ENCODE results near the gene GALNT17.

DNA sequence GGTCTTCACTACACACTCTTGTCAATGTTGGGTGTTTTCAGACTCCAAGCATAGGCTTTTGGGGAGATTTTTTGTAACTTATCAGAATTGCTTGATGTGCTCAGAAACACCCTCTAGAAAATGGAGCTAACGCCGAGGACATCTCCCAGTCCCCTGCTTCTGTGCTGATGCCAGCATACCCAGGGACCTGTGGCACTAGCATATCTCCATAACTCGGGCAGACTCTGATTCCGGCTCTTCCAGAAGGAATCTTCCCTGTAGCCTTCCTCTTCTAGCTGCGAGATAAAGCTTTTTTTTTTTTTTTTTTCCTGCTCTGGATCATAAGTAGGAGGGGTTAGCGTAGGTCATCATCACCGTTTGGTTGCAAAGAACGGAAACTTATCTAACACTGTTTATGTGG, 434.4 kb downstream of the GALNT17 start:
- TF ChIP-seq, protein P1, sequence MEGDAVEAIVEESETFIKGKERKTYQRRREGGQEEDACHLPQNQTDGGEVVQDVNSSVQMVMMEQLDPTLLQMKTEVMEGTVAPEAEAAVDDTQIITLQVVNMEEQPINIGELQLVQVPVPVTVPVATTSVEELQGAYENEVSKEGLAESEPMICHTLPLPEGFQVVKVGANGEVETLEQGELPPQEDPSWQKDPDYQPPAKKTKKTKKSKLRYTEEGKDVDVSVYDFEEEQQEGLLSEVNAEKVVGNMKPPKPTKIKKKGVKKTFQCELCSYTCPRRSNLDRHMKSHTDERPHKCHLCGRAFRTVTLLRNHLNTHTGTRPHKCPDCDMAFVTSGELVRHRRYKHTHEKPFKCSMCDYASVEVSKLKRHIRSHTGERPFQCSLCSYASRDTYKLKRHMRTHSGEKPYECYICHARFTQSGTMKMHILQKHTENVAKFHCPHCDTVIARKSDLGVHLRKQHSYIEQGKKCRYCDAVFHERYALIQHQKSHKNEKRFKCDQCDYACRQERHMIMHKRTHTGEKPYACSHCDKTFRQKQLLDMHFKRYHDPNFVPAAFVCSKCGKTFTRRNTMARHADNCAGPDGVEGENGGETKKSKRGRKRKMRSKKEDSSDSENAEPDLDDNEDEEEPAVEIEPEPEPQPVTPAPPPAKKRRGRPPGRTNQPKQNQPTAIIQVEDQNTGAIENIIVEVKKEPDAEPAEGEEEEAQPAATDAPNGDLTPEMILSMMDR (IDR thresholded peaks at IDR 0.05) = no peak
- no peak for TF ChIP-seq POLR2A (IDR thresholded peaks at IDR 0.05)

All from upper lobe of left lung (tissue), 4 donors.